H1 (cell line): Measurements from ENCODE around the gene MYH16. TPM values are rescaled to one million over a fixed set of nuclear protein-coding genes. Genes with fewer than 3 reads are reported as not detected.
A peak's percentile ranks its signal among the peaks of the same experiment; 100 is the strongest.

Experiments used
- ASH2L ChIP-seq: fragments of 200-600, 300-600 bp; sonication (generic); IDR thresholded peaks from one replicate; pipeline ENCODE4 v1.7.1; 2017; ENCODE audit warnings: low read length
- BCL11A ChIP-seq, 2 experiments: IDR thresholded peaks; one replicate each; pipeline ENCODE4 v1.6.1; 2011; ENCODE audit warnings: low read depth in 2 of 2, low read length in 2 of 2, mild to moderate bottlenecking in 2 of 2
- CEBPB ChIP-seq: IDR thresholded peaks from 2 replicates; pipeline ENCODE4 v1.6.1; 2012; ENCODE audit warnings: low read depth, low read length
- CTBP2 ChIP-seq: IDR thresholded peaks from 2 replicates; pipeline ENCODE4 v1.7.0; 2011; ENCODE audit warnings: borderline replicate concordance, mild to moderate bottlenecking, moderate library complexity, mixed read lengths, low read length; ENCODE audit not compliant: insufficient read depth, insufficient read length
- CTCF ChIP-seq, 3 experiments: IDR thresholded peaks; 1 replicate in 2 of 3; 2 replicates in 1 of 3; pipeline versions ENCODE4 v1.5.1 to v1.6.1; 2011; ENCODE audit warnings: low read length in 3 of 3, mild to moderate bottlenecking in 3 of 3, inconsistent platforms in 2 of 3, low read depth in 1 of 3, moderate library complexity in 1 of 3; ENCODE audit not compliant: insufficient read depth in 1 of 3; ENCODE audit errors: control extremely low read depth in 1 of 3
- E2F6 ChIP-seq: IDR thresholded peaks from 2 replicates; pipeline ENCODE4 v1.6.1; 2012; ENCODE audit warnings: inconsistent platforms
- EGR1 ChIP-seq: IDR thresholded peaks from 2 replicates; pipeline ENCODE4 v1.6.1; 2011; ENCODE audit warnings: low read depth, low read length, borderline replicate concordance
- EZH2 ChIP-seq: fragments of 200-600 bp; sonication (generic); IDR thresholded peaks from 2 replicates; pipeline ENCODE4 v1.7.1; 2012; ENCODE audit warnings: low read depth, mild to moderate bottlenecking, moderate library complexity, low read length, inconsistent platforms; ENCODE audit not compliant: severe bottlenecking
- FOSL1 ChIP-seq: IDR thresholded peaks from 2 replicates; pipeline ENCODE4 v1.6.1; 2011; ENCODE audit warnings: mild to moderate bottlenecking, low read depth, low read length, moderate library complexity; ENCODE audit not compliant: insufficient read depth
- NANOG ChIP-seq: IDR thresholded peaks from 2 replicates; pipeline ENCODE4 v1.6.1; 2011; ENCODE audit warnings: low read length, low read depth, mild to moderate bottlenecking, inconsistent platforms; ENCODE audit not compliant: insufficient read depth, poor library complexity, severe bottlenecking
- NRF1 ChIP-seq: IDR thresholded peaks from 2 replicates; pipeline ENCODE4 v1.6.1; 2011; ENCODE audit warnings: mild to moderate bottlenecking, low read depth, low read length, improper control_type of control experiment
- PHF8 ChIP-seq: fragments of 200-600 bp; sonication (generic); conservative IDR thresholded peaks from 2 replicates; pipeline ENCODE4 v1.7.1; 2012; ENCODE audit warnings: low read depth, mild to moderate bottlenecking, inconsistent platforms, low read length, moderate library complexity
- POLR2A ChIP-seq, 2 experiments: IDR thresholded peaks; 1 replicate in 1 of 2; 2 replicates in 1 of 2; pipeline ENCODE4 v1.6.1; 2011; ENCODE audit warnings: low read depth in 2 of 2, low read length in 2 of 2, mild to moderate bottlenecking in 2 of 2; ENCODE audit errors: control extremely low read depth in 1 of 2
- POU5F1 ChIP-seq: IDR thresholded peaks from 2 replicates; pipeline ENCODE4 v1.6.1; 2011; ENCODE audit warnings: low read depth, mild to moderate bottlenecking, low read length, moderate library complexity
- RFX5 ChIP-seq: IDR thresholded peaks from 2 replicates; pipeline ENCODE4 v1.6.1; 2011; ENCODE audit warnings: low read depth, low read length, improper control_type of control experiment, borderline replicate concordance
- SAP30 ChIP-seq: fragments of 300-600 bp; sonication (generic); IDR thresholded peaks from 2 replicates; pipeline ENCODE4 v1.7.1; 2012; ENCODE audit warnings: low read length, moderate library complexity, mild to moderate bottlenecking, inconsistent platforms; ENCODE audit not compliant: insufficient read depth, insufficient replicate concordance
- SIX5 ChIP-seq: IDR thresholded peaks from 2 replicates; pipeline ENCODE4 v1.6.1; 2011; ENCODE audit warnings: mild to moderate bottlenecking, low read depth, low read length
- TEAD4 ChIP-seq: IDR thresholded peaks from 2 replicates; pipeline ENCODE4 v1.6.1; 2012; ENCODE audit warnings: low read depth, low read length, inconsistent platforms, mixed read lengths
- polyA plus RNA-seq, 7 experiments: library from polyadenylated mRNA; depleted of rRNA in 3 of 7; stranded (reverse) in 5 of 7; unstranded in 2 of 7; fragments of >200 nt in 5 of 7; fragments of 200-250 nt in 2 of 7; gene quantifications; 1 replicate in 5 of 7; 2 replicates in 1 of 7; 4 replicates in 1 of 7; pipeline versions ENCODE4 v1.2.1 to v1.2.3, GENCODE V29; 2011 to 2013; ENCODE audit warnings: missing spikeins in 2 of 7, mixed read lengths in 2 of 7
- total RNA-seq: library from RNA; stranded (reverse); fragmentation: NEBNext Ultra II Directional; extraction: Animal tissue kit (Norgen Biotek cat#: 25700); gene quantifications from 2 replicates; pipeline ENCODE4 v1.2.1, GENCODE V29; 2021

The MYH16 gene
- total and polyA plus RNA-seq, 2 of the 8 experiments (the other 6 are each of a cell fraction or from before 2014, with no cell fraction given): not detected

- no peak for TF ChIP-seq NANOG
- no peak for TF ChIP-seq ASH2L
- TF ChIP-seq CTBP2: no peak
- TF ChIP-seq SAP30: peak; percentile 41
- no peak for TF ChIP-seq CEBPB
- TF ChIP-seq POU5F1: no peak
- TF ChIP-seq EGR1: no peak
- peak; percentile 0 to 25 (median 23); a peak in 2 of 4 replicates for TF ChIP-seq CTCF (IDR thresholded peaks at IDR 0.05; ENCODE audit: control extremely low read depth in 1 of 3, insufficient read depth in 1 of 3, low read depth in 1 of 3, low read length in 3 of 3)
- TF ChIP-seq FOSL1: no peak
- TF ChIP-seq SIX5: no peak
- peak; percentile 77 for TF ChIP-seq PHF8
- TF ChIP-seq E2F6: 0 out of 2 replicates have a peak, but pooled peaks have one; percentile 12
- peak; percentile 92 to 93 for TF ChIP-seq POLR2A (IDR thresholded peaks at IDR 0.05; ENCODE audit: control extremely low read depth in 1 of 2, low read depth in 2 of 2, low read length in 2 of 2)
- TF ChIP-seq TEAD4: no peak
- TF ChIP-seq BCL11A (IDR thresholded peaks at IDR 0.05; ENCODE audit: low read depth in 2 of 2, low read length in 2 of 2): no peak
- no peak for TF ChIP-seq RFX5
- TF ChIP-seq NRF1: peak; percentile 87
- TF ChIP-seq EZH2: no peak
Observed at GRCh38 chr7:99325592-99326407, 53.2 kb downstream of the MYH16 start, which contains the start of gene ARPC1A (continued).
